Peyer's patch (tissue), 4 donors: ENCODE measurements around the gene CXCL5. TPM values are rescaled to one million over a fixed set of nuclear protein-coding genes. Genes with fewer than 3 reads are reported as not detected.
A peak's percentile ranks its signal among the peaks of the same experiment; 100 is the strongest.

Source experiments
- DNase-seq, 3 donors: peaks; one replicate each; pipeline ENCODE4 v3.0.0-alpha.2; 2017 to 2019
- H3K27ac ChIP-seq, 4 donors: fragments of 200-600 bp; sonication (generic); one replicate each; pipeline ENCODE4 v1.5.1; 2016 to 2019
- H3K27me3 ChIP-seq, 2 donors: fragments of 200-600 bp; sonication (generic); one replicate each; pipeline ENCODE4 v1.5.1; 2019
- H3K36me3 ChIP-seq, 3 donors: fragments of 200-600 bp; sonication (generic); one replicate each; pipeline ENCODE4 v1.5.1; 2016 to 2019
- H3K4me1 ChIP-seq, 4 donors: fragments of 200-600 bp; sonication (generic); one replicate each; pipeline ENCODE4 v1.5.1; 2016 to 2019
- H3K4me3 ChIP-seq, 4 donors: fragments of 200-600 bp; sonication (generic); 1 replicate in 3 of 4; 2 replicates in 1 of 4; pipeline ENCODE4 v1.5.1; 2016 to 2019; ENCODE audit warnings: mild to moderate bottlenecking in 1 of 4
- H3K9me3 ChIP-seq, 4 donors: fragments of 200-600 bp; sonication (generic); one replicate each; pipeline ENCODE4 v1.5.1; 2016 to 2019; ENCODE audit warnings: mild to moderate bottlenecking in 1 of 4
- CTCF ChIP-seq, 6 experiments: fragments of 450-650 bp in 4 of 6; fragments of 200-600 bp in 2 of 6; sonication (generic) in 1 of 6; IDR thresholded peaks; one replicate each; pipeline ENCODE4 v1.5.1; 2017 to 2019; ENCODE audit warnings: antibody characterized with exemption in 6 of 6, mild to moderate bottlenecking in 3 of 6, moderate library complexity in 1 of 6
- POLR2A ChIP-seq, 2 donors: fragments of 450-650 bp; IDR thresholded peaks; one replicate each; pipeline ENCODE4 v1.5.1; 2017; ENCODE audit warnings: antibody characterized with exemption in 2 of 2, mild to moderate bottlenecking in 2 of 2, moderate library complexity in 2 of 2
- total RNA-seq, 4 donors: library from RNA; depleted of rRNA; stranded (reverse); fragments of >200 nt; gene quantifications; one replicate each; pipeline ENCODE4 v1.1.0, GENCODE V29; 2016

The CXCL5 gene
- total RNA-seq, 4 donors from 2014 or later, result not detected

GRCh38 chr4:74037076-74037955, 38.8 kb upstream of the CXCL5 start:
- no peaks in the 10 kb centered on the region for H3K36me3 ChIP-seq
- DNase-seq, result no peak

GRCh38 chr4:74033739-74034138, 35.3 kb upstream of the CXCL5 start:
- Histone ChIP-seq H3K4me1 (no peaks in the 10 kb centered on the region), H3K9me3 (no peaks in the 10 kb centered on the region), H3K36me3 (no peaks in the 10 kb centered on the region), H3K4me3 (no peak overlapping the region), H3K27ac (no peak overlapping the region), H3K27me3 (no peaks in the 10 kb centered on the region)
- TF ChIP-seq CTCF (IDR thresholded peaks at IDR 0.05), result no peak
- no peak for TF ChIP-seq POLR2A (IDR thresholded peaks at IDR 0.05)
- DNase-seq, result no peak

More at GRCh38 chr4:74037076-74037955, 38.8 kb upstream of the CXCL5 start:
- H3K4me3 ChIP-seq, result peak overlapping the region in 2 of 4 donors; percentile 86 to 88
- no peak for TF ChIP-seq POLR2A (IDR thresholded peaks at IDR 0.05)
- no peak for TF ChIP-seq CTCF (IDR thresholded peaks at IDR 0.05)
- H3K27ac ChIP-seq, result no peak overlapping the region
- no peaks in the 10 kb centered on the region for H3K27me3 ChIP-seq
- no peaks in the 10 kb centered on the region for H3K4me1 ChIP-seq
- H3K9me3 ChIP-seq, result no peaks in the 10 kb centered on the region

- Histone ChIP-seq H3K4me3 (no peak overlapping the region), H3K36me3 (no peaks in the 10 kb centered on the region), H3K9me3 (no peaks in the 10 kb centered on the region), H3K27me3 (no peaks in the 10 kb centered on the region), H3K27ac (no peak overlapping the region), H3K4me1 (no peaks in the 10 kb centered on the region)
- no peak for TF ChIP-seq POLR2A (IDR thresholded peaks at IDR 0.05)
- TF ChIP-seq CTCF (IDR thresholded peaks at IDR 0.05), result no peak
- DNase-seq, result no peak
Observed at GRCh38 chr4:74032064-74032463, 33.6 kb upstream of the CXCL5 start.

GRCh38 chr4:74031576-74031975, 33.1 kb upstream of the CXCL5 start:
- Histone ChIP-seq H3K27ac (no peak overlapping the region), H3K27me3 (no peaks in the 10 kb centered on the region)

GRCh38 chr4:74030285-74030684, 31.8 kb upstream of the CXCL5 start:
- Histone ChIP-seq H3K27ac (no peak overlapping the region), H3K9me3 (no peaks in the 10 kb centered on the region), H3K27me3 (no peaks in the 10 kb centered on the region), H3K36me3 (no peaks in the 10 kb centered on the region), H3K4me1 (no peaks in the 10 kb centered on the region), H3K4me3 (no peak overlapping the region)
- DNase-seq, result no peak
- no peak for TF ChIP-seq CTCF (IDR thresholded peaks at IDR 0.05)
- TF ChIP-seq POLR2A (IDR thresholded peaks at IDR 0.05), result no peak

More at GRCh38 chr4:74031576-74031975, 33.1 kb upstream of the CXCL5 start:
- Histone ChIP-seq H3K9me3 (no peaks in the 10 kb centered on the region), H3K4me3 (no peak overlapping the region), H3K36me3 (no peaks in the 10 kb centered on the region), H3K4me1 (no peaks in the 10 kb centered on the region)
- TF ChIP-seq CTCF (IDR thresholded peaks at IDR 0.05) (no peak), POLR2A (IDR thresholded peaks at IDR 0.05) (no peak)
- no peak for DNase-seq
